ENCODE data around the gene EXOC7.

DNA sequence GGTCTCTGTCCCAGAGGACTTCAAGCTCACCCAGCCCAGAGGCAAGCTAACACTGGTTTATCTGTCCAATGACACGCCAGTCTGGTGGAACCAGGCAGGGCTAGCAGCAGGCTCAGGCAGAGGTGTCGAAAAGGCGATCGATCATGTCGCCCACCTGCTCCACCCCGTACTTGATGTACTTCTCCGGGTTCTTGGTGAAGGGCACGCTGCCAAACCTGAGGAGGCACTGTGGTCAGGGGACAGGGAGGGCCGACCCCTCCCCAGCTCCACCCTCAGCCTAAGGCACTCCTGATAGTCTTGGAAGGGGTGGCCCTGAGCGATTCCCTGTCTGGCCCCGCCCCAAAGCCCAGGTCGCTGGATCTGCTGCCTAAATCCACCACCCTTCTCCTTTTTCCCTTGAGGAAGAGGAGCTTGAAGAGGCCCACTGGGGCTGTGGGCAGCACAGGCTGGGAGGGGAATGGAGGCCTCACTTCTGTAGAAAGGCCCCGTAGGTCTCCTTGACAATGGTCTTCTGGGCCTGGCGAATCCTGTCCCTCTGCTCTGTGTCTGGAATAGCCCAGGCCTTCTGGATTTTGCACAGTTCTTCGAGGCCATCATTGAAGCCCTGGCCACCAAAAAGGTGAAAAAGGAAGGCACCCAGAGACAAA is 19.9 kb downstream of the EXOC7 start:
- TF ChIP-seq, protein P1, sequence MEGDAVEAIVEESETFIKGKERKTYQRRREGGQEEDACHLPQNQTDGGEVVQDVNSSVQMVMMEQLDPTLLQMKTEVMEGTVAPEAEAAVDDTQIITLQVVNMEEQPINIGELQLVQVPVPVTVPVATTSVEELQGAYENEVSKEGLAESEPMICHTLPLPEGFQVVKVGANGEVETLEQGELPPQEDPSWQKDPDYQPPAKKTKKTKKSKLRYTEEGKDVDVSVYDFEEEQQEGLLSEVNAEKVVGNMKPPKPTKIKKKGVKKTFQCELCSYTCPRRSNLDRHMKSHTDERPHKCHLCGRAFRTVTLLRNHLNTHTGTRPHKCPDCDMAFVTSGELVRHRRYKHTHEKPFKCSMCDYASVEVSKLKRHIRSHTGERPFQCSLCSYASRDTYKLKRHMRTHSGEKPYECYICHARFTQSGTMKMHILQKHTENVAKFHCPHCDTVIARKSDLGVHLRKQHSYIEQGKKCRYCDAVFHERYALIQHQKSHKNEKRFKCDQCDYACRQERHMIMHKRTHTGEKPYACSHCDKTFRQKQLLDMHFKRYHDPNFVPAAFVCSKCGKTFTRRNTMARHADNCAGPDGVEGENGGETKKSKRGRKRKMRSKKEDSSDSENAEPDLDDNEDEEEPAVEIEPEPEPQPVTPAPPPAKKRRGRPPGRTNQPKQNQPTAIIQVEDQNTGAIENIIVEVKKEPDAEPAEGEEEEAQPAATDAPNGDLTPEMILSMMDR (IDR thresholded peaks at IDR 0.05), result no peak
- TF ChIP-seq POLR2A (IDR thresholded peaks at IDR 0.05), result no peak
